Measurements from ENCODE around the gene MPPED2.

GRCh38 chr11:30501744-30502143 is 84.4 kb downstream of the MPPED2 start:
- TF ChIP-seq CTCF (IDR thresholded peaks at IDR 0.05) (no peak), POLR2AphosphoS5 (IDR thresholded peaks at IDR 0.05) (no peak)
